Cerebellar nuclear complex (tissue), 1 donor: Measurements from ENCODE around the gene ELOVL7.
"Not testable (repeated sequence)": the region's sequence is repeated elsewhere in the genome, so short reads cannot be mapped to it uniquely, and the experiment has no call there.

Experiments used
- DNase-seq, 2 experiments: peaks; one replicate each; lab custom pipeline; 2025; lab: John Stamatoyannopoulos, UW

Gene ELOVL7

GRCh38 chr5:60715201-60715928 is 128.7 kb downstream of the ELOVL7 start:
- not testable (repeated sequence) for DNase-seq

DNA sequence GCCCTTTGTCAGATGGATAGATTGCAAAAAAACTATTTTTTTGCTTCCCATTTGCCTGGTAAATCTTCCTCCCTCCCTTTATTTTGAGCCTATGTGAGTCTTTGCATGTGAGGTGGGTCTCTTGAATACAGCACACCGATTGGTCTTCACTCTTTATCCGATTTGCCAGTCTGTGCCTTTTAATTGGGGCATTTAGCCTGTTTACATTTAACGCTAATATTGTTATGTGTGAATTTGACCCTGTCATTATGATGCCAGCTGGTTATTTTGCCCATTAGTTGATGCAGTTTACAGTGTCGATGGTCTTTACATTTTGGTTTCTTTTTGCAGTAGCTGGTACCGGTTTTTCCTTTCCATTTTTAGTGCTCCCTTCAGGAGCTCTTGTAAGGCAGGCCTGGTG is 131.1 kb downstream of the ELOVL7 start:
- no peak for DNase-seq

GRCh38 chr5:60711892-60712291 is 132.2 kb downstream of the ELOVL7 start:
- DNase-seq = not testable (repeated sequence)

DNA sequence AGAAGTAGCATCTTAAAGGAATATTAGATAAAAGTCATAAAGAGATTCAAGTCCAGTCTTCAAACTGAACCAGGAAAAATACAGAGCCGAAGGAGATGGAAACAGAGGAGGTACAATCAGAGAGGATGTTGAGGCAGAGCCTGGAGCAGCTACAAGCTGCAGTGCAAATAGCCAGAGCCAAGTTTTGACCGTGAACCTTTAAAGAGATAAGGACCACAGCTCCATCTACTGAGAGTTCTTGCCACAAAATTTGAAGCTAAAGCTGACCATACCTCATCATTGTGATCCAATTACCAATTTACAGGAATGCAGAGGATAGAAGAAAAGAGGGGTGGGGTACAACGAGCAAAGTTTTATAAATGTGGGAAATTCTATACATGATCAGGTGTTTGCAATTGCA is 133.7 kb downstream of the ELOVL7 start:
- DNase-seq = no peak

DNA sequence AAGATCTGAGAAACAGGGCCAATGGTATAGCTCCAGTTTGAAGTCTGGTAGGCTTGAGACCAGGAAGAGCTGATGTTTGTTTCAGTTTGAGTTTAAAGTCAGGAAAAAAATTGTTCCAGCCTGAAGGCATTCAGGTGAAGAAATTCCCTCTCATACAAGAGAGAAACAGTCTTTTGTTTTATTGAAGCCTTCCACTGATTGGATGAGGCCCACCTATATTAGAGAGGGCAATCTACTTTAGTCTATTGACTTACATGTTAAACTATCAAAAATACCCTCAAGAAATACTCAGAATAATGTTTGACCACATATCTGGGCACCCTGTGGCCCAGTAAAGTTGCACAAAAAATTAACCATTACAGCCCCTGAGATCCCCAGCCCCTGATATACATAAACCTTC is 138.9 kb downstream of the ELOVL7 start:
- DNase-seq = no peak

- DNase-seq = no peak
Observed at GRCh38 chr5:60703944-60704343, 140.1 kb downstream of the ELOVL7 start.
